Measurements from ENCODE around the gene TTLL3.
"Not testable (repeated sequence)": the region's sequence is repeated elsewhere in the genome, so short reads cannot be mapped to it uniquely, and the experiment has no call there.

Gene TTLL3

GRCh38 chr3:9866639-9867038 is 56.6 kb downstream of the TTLL3 start:
- DNase-seq (ENCODE audit: low read depth) = no peak

- no peak for DNase-seq (ENCODE audit: low read depth)
Observed at GRCh38 chr3:9867106-9867505, 57.0 kb downstream of the TTLL3 start.

GRCh38 chr3:9869955-9870354 is 59.9 kb downstream of the TTLL3 start:
- DNase-seq (ENCODE audit: low read depth) = no peak

DNA sequence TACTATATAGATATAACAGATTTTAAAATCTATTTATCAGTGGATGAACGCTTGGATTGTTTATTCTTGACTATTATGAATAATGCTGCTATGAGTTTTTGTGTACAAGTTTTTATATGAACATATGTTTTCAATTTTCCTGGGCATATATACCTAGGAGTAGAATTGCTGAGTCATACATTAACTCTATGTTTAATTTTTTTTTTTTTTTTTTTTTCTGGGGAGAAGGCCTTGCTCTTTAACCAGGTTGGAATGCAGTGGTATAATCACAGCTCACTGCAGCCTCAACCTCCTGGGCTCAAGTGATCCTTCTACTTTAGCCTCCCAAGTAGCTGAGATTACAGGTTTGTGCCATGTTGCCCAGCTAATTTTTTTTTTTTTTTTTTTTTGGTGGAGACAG is 60.9 kb downstream of the TTLL3 start:
- no peak for DNase-seq (ENCODE audit: low read depth)

- DNase-seq (ENCODE audit: low read depth) = not testable (repeated sequence)
Observed at GRCh38 chr3:9872067-9872466, 62.0 kb downstream of the TTLL3 start.

GRCh38 chr3:9875448-9875847 is 65.4 kb downstream of the TTLL3 start:
- DNase-seq (ENCODE audit: low read depth) = no peak

- DNase-seq (ENCODE audit: low read depth) = not testable (repeated sequence)
Observed at GRCh38 chr3:9876255-9876654, 66.2 kb downstream of the TTLL3 start.

DNA sequence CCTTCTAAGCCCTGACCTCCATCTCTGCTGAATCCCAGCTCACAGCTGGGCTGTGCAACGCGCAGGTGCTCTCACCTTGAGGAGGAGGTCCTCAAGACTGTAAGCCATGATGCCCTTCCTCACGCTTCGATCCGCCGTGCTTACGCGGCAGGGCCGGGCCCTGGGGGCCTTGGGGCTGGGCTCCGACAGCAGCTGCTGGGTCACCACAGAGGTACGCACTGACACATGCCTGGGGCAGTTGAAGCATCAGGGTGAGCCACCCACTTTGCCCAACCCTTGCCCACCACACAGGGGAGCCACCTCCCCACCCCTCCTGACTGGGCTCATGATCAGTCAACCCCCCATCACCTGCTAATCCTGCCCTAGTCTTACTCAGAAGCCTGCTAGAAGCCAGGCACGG is 66.9 kb downstream of the TTLL3 start:
- DNase-seq (ENCODE audit: low read depth) = no peak

- no peak for DNase-seq (ENCODE audit: low read depth)
Observed at GRCh38 chr3:9878700-9879099, 68.6 kb downstream of the TTLL3 start.

GRCh38 chr3:9879830-9880549 is 69.9 kb downstream of the TTLL3 start, which contains the start of gene CIDEC:
TSS of gene CIDEC (minus strand) at chr3:9880253. CDS start at chr3:9878486, 1,767 bp downstream.
- DNase-seq (ENCODE audit: low read depth) = no peak

GRCh38 chr3:9881441-9881840 is 71.4 kb downstream of the TTLL3 start:
- DNase-seq (ENCODE audit: low read depth) = no peak

DNA sequence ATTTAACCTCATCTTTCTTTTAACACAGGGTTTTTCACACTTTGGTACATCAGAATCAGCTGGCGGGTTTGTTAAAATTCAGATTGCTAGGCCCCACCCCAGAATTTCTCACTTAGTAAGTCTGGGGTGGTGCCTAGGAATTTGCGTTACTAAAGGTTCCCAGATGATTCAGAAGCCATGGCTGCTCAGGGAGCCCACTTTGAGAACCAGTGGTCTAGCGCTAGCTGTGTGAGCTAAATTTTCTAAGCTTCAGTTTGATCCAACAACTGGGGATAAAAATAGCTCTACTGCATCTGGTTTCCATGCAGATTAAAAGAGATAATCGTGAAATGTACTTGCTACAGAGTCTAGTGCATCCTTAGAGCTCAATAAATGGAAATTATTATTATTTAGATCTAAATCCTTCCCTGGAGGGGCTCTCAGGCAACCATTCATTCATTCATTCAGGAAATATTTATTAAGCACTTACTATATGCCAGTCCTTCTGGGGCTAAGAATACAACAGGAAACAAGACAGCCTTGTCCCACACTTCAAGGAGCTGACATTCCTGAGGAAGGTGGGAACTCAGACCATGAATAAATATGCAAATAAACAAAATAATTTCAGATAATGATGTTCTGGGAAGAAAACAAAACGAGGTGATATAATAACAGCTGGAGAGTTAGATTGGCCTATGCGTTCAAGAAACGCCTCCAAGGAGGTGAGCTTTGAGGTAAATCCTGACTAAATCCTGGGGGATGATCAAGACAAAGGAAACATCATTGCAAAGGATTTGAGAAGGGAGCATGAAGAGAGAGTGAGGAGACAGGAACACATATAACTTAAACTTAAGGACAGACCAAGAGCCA is 73.9 kb downstream of the TTLL3 start:
- DNase-seq (ENCODE audit: low read depth) = no peak

DNA sequence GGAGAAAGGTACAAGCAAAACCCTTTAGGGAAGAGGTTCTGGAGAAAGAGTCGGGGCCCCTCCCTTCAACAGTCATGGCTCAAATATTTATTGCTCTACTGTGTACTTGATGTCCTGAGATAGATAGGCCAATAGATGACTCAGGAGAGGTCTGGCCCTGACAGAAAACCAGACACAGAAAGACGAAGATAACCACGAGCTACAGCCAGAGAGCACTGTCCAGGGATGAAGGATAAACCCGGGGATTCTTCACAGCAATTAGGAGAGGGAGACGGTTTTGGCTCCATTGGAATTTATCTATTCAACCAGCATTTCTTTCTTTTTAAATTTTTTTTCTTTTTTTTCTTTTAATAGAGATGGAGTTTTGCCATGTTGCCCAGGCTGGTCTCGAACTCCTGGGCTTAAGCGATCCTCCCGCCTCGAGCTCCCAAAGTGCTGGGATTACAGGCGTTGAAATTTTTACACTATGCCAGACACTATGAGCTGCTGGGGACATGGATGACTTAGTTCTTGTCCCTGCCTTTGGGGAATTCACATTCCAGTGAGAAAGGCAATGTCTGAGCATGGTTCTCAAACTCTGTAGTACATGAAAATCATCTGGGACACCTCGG is 74.6 kb downstream of the TTLL3 start:
- DNase-seq (ENCODE audit: low read depth) = no peak

All from stimulated activated CD8-positive, alpha-beta memory T cell treated with anti-CD3 and anti-CD28 coated beads, Interleukin-15, amount 100 ng/mL, for 1 hour (primary cell).